Neuronal stem cell (in vitro differentiated cells): ENCODE results near the gene SOBP.

Experiments
- DNase-seq: peaks from one replicate; pipeline ENCODE4 v3.0.0-alpha.2; 2013; ENCODE audit warnings: low spot score
- H2AFZ ChIP-seq: one replicate; pipeline ENCODE4 v1.6.1; 2013; ENCODE audit warnings: mild to moderate bottlenecking, low read length, inconsistent platforms
- H2AK5ac ChIP-seq: 2 replicates; pipeline ENCODE4 v1.6.1; 2013; ENCODE audit warnings: low read depth, mild to moderate bottlenecking, inconsistent platforms, low read length, moderate library complexity, mixed read lengths
- H2BK120ac ChIP-seq: 2 replicates; pipeline ENCODE4 v1.6.1; 2013; ENCODE audit warnings: low read depth, mild to moderate bottlenecking, inconsistent platforms, low read length, moderate library complexity, mixed read lengths
- H2BK12ac ChIP-seq: one replicate; pipeline ENCODE4 v1.6.1; 2013; ENCODE audit warnings: low read length, inconsistent platforms
- H2BK15ac ChIP-seq: 2 replicates; pipeline ENCODE4 v1.6.1; 2013; ENCODE audit warnings: mild to moderate bottlenecking, low read length, inconsistent platforms, mixed read lengths
- H2BK5ac ChIP-seq: one replicate; pipeline ENCODE4 v1.6.1; 2013; ENCODE audit warnings: inconsistent platforms, mild to moderate bottlenecking, low read length, moderate library complexity
- H3K14ac ChIP-seq: one replicate; pipeline ENCODE4 v1.6.1; 2013; ENCODE audit warnings: low read length, inconsistent platforms
- H3K18ac ChIP-seq: 2 replicates; pipeline ENCODE4 v1.6.1; 2013; ENCODE audit warnings: low read length, inconsistent platforms
- H3K23ac ChIP-seq: 2 replicates; pipeline ENCODE4 v1.6.1; 2013; ENCODE audit warnings: low read depth, mild to moderate bottlenecking, mixed read lengths, low read length, inconsistent platforms; ENCODE audit not compliant: poor library complexity
- H3K27ac ChIP-seq: replicated peaks from 3 replicates; pipeline ENCODE4 v1.5.1; 2013; ENCODE audit warnings: low read length, inconsistent platforms
- H3K27me3 ChIP-seq, 3 experiments: 2 replicates each; pipeline ENCODE4 v1.6.1; 2013; ENCODE audit warnings: low read length in 3 of 3, mild to moderate bottlenecking in 2 of 3, inconsistent platforms in 1 of 3, low read depth in 1 of 3, mixed read lengths in 1 of 3, moderate library complexity in 1 of 3; ENCODE audit not compliant: control insufficient read depth in 3 of 3, insufficient read depth in 3 of 3
- H3K36me3 ChIP-seq, 2 donors: replicated peaks in 1 of 2; 2 replicates each; pipeline ENCODE4 v1.6.1; 2013; ENCODE audit warnings: low read length in 2 of 2; ENCODE audit not compliant: control insufficient read depth in 2 of 2, insufficient read depth in 2 of 2
- H3K4ac ChIP-seq: 2 replicates; pipeline ENCODE4 v1.6.1; 2013; ENCODE audit warnings: inconsistent platforms, mild to moderate bottlenecking, low read length, moderate library complexity
- H3K4me1 ChIP-seq, 2 donors: 1 replicate in 1 of 2; 2 replicates in 1 of 2; pipeline ENCODE4 v1.6.1; 2013; ENCODE audit warnings: low read length in 2 of 2, low read depth in 1 of 2; ENCODE audit not compliant: control insufficient read depth in 2 of 2, insufficient read depth in 1 of 2
- H3K4me2 ChIP-seq: one replicate; pipeline ENCODE4 v1.6.1; 2013; ENCODE audit warnings: mild to moderate bottlenecking, low read length, inconsistent platforms; ENCODE audit not compliant: insufficient read depth, poor library complexity, severe bottlenecking
- H3K4me3 ChIP-seq, 2 donors: 2 replicates each; pipeline ENCODE4 v1.5.1; 2013; ENCODE audit warnings: low read length in 2 of 2, mild to moderate bottlenecking in 2 of 2, inconsistent platforms in 1 of 2, moderate library complexity in 1 of 2
- H3K79me1 ChIP-seq: one replicate; pipeline ENCODE4 v1.6.1; 2013; ENCODE audit warnings: low read depth, mild to moderate bottlenecking, inconsistent platforms, low read length, moderate library complexity
- H3K9ac ChIP-seq: one replicate; pipeline ENCODE4 v1.6.1; 2013; ENCODE audit warnings: mild to moderate bottlenecking, low read depth, low read length, inconsistent platforms; ENCODE audit not compliant: poor library complexity
- H3K9me3 ChIP-seq, 2 donors: replicated peaks in 1 of 2; 2 replicates each; pipeline versions ENCODE3 to v1.6.1; 2013; ENCODE audit warnings: low read length in 2 of 2, mild to moderate bottlenecking in 2 of 2, inconsistent platforms in 1 of 2, low read depth in 1 of 2, mixed read lengths in 1 of 2, moderate library complexity in 1 of 2; ENCODE audit not compliant: control insufficient read depth in 2 of 2, insufficient read depth in 1 of 2
- H4K8ac ChIP-seq: one replicate; pipeline ENCODE4 v1.6.1; 2013; ENCODE audit warnings: low read depth, mild to moderate bottlenecking, inconsistent platforms, low read length, moderate library complexity
- H4K91ac ChIP-seq: one replicate; pipeline ENCODE4 v1.6.1; 2013; ENCODE audit warnings: low read length, low read depth, mild to moderate bottlenecking, inconsistent platforms; ENCODE audit not compliant: poor library complexity
- WGBS, 2 donors: extraction: QIAGEN DNeasy Blood & Tissue Kit; methylation state at CpG; one replicate each; pipeline ENCODE4 v1.1.7; 2013; ENCODE audit warnings: missing lambda C conversion rate in 2 of 2, mixed read lengths in 1 of 2; ENCODE audit not compliant: insufficient read length in 2 of 2, insufficient replicate concordance in 1 of 2; ENCODE audit errors: extremely low coverage in 2 of 2; 5-methylcytosine and 5-hydroxymethylcytosine counted together

The SOBP gene

DNA sequence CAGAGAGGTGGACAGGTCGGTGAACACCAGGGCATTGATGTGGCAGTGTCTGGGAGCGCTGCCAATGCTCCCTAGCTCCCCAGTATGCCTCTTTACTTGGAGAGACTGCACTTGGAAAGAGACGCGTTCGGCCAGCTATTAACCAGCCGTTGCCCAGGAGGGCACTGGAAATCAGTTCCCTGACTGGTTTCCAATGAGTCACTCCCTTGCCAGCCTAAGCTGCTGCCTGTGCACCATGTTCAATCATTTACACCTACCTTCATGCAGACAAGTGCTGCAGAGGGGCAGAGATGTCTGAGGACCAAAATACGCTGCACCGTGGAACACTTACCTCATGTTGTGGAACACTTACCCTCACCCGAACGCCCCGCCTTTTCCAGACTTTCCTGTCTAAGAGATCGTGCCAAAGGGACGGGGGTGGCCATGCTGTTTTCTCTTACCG is 151.6 kb downstream of the SOBP start:
- WGBS, 2 donors = no CpG with 5 or more reads among the region's 14 CpGs
- Histone ChIP-seq H3K27me3 (no peaks in the 10 kb centered on the region), H2AK5ac (no peak overlapping the region), H4K91ac (no peak overlapping the region), H3K18ac (no peak overlapping the region), H2AFZ (no peak overlapping the region), H3K4me3 (no peak overlapping the region), H2BK12ac (no peak overlapping the region), H2BK15ac (no peak overlapping the region), H3K36me3 (peaks cover 0 to 49% of the 10 kb centered on the region in 2 donors), H3K4me2 (no peak overlapping the region), H2BK120ac (no peak overlapping the region), H3K27ac (no peak overlapping the region), H3K4ac (no peak overlapping the region), H3K23ac (no peak overlapping the region), H3K14ac (no peak overlapping the region), H3K9me3 (no peaks in the 10 kb centered on the region), H2BK5ac (no peak overlapping the region), H3K79me1 (no peaks in the 10 kb centered on the region), H4K8ac (no peak overlapping the region), H3K4me1 (peaks cover 9 to 12% of the 10 kb centered on the region in 2 donors), H3K9ac (no peak overlapping the region)
- no peak for DNase-seq

DNA sequence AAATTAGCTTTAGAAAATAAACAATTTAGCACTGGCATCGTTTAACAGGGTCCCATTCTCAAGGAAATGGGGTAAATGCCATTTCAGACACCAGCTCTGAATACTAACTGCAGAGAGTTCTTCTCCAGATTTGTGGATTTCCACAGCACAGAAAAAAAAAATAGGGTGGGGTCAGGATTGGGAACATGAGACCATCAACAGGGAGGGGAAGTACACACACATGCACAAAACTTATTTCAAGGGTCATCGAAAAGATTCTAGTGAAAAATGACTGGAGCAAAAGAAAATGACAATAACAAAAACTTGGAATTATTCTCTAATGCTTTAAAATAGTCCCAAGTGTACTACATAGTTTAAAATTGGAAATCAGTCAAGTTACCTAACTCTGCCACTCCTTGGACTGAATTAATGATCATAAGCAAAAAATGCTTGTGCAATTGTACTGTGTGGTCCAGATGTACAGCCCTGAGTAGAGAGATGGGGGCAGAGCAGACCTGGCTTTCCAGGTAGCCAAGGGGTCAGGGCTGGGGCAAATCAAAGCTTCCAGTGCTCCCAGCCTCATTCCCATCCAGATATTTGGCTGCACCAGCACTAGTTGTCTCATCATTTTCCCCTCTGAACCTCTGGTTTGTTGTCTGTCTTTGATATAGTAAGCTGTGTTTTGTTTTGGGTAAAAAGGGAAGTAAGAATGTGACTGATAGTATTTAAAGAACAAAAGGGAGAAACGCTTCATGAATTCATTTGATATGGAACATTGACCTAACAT is 152.4 kb downstream of the SOBP start:
- WGBS, 2 donors = no CpG with 5 or more reads among the region's 3 CpGs
- Histone ChIP-seq H4K8ac (no peak overlapping the region), H3K18ac (no peak overlapping the region), H2AK5ac (no peak overlapping the region), H2BK120ac (no peak overlapping the region), H3K36me3 (peaks cover 0 to 48% of the 10 kb centered on the region in 2 donors), H3K79me1 (no peaks in the 10 kb centered on the region), H2BK15ac (no peak overlapping the region), H3K9ac (no peak overlapping the region), H3K4ac (no peak overlapping the region), H2BK12ac (no peak overlapping the region), H4K91ac (no peak overlapping the region), H3K4me2 (no peak overlapping the region), H3K23ac (no peak overlapping the region), H3K4me3 (no peak overlapping the region), H3K14ac (no peak overlapping the region), H3K27me3 (no peaks in the 10 kb centered on the region), H3K4me1 (peaks cover 9 to 12% of the 10 kb centered on the region in 2 donors), H2AFZ (no peak overlapping the region), H3K27ac (no peak overlapping the region), H2BK5ac (no peak overlapping the region), H3K9me3 (no peaks in the 10 kb centered on the region)
- no peak for DNase-seq

DNA sequence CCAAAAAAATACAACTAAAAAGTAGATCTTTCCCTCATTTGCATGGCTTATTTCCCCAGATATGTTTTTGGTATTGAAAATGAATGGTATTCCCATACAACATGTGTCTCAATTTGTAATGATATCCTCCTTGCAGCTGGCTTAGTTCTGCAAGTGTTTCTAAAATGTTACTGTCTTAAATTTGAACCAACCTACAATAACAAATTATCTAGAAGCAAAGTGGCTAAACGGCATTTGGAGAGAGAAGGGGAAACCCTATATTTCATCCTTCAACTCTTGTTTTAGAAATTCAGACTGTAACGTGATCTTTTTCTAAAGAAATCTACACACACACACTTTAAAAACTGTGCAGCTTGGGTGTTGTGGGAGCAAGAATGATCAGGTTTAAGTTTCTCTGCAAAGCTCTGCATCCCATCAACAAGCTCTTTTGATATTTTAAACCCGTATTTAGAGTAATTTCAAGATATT is 153.0 kb downstream of the SOBP start:
- Histone ChIP-seq H3K27ac (no peak overlapping the region), H4K8ac (no peak overlapping the region), H4K91ac (no peak overlapping the region), H2BK5ac (no peak overlapping the region), H3K23ac (no peak overlapping the region), H3K14ac (no peak overlapping the region), H2BK120ac (no peak overlapping the region), H3K18ac (no peak overlapping the region), H2AFZ (no peak overlapping the region), H3K79me1 (no peaks in the 10 kb centered on the region), H3K36me3 (peaks cover 0 to 42% of the 10 kb centered on the region in 2 donors), H3K4me1 (peaks cover 12% of the 10 kb centered on the region in 2 donors), H3K4me2 (no peak overlapping the region), H3K9ac (no peak overlapping the region), H3K4me3 (no peak overlapping the region), H2AK5ac (no peak overlapping the region), H2BK12ac (no peak overlapping the region), H3K4ac (no peak overlapping the region), H3K27me3 (no peaks in the 10 kb centered on the region), H2BK15ac (no peak overlapping the region), H3K9me3 (no peaks in the 10 kb centered on the region)
- DNase-seq = no peak
- no CpG with 5 or more reads among the region's 3 CpGs for WGBS, 2 donors

DNA sequence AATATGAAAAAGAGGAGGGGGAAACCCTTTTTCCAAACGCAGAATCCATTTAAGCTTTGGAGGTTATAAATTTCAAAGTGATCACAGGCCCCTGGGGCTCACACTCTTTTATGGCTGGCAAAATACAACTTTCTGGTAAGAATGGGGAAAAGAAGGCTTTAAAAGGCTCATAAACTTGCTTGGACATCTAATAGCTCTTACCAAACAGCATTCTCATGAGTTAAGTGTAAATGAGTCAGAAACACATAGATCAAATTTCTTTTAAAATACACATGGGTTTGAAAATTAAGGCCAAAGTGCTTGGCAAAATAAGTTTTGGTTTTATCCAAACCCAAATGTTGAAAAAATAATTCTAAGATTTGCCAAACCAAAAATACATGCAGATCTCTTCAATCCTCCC is 154.6 kb downstream of the SOBP start:
- Histone ChIP-seq H4K8ac (no peak overlapping the region), H4K91ac (no peak overlapping the region), H3K36me3 (peaks cover 0 to 36% of the 10 kb centered on the region in 2 donors), H3K79me1 (no peaks in the 10 kb centered on the region), H3K18ac (no peak overlapping the region), H3K9ac (no peak overlapping the region), H2AFZ (no peak overlapping the region), H2BK5ac (no peak overlapping the region), H3K4me3 (no peak overlapping the region), H3K4ac (no peak overlapping the region), H3K23ac (no peak overlapping the region), H3K4me2 (no peak overlapping the region), H2BK12ac (no peak overlapping the region), H2BK15ac (no peak overlapping the region), H3K14ac (no peak overlapping the region), H3K9me3 (no peaks in the 10 kb centered on the region), H3K4me1 (peaks cover 12% of the 10 kb centered on the region in 2 donors), H3K27me3 (no peaks in the 10 kb centered on the region), H3K27ac (no peak overlapping the region), H2AK5ac (no peak overlapping the region), H2BK120ac (no peak overlapping the region)
- WGBS, 2 donors = no CpG with 5 or more reads among the region's 1 CpG
- no peak for DNase-seq
